ENCODE results near the gene ERCC4.

Gene ERCC4

DNA sequence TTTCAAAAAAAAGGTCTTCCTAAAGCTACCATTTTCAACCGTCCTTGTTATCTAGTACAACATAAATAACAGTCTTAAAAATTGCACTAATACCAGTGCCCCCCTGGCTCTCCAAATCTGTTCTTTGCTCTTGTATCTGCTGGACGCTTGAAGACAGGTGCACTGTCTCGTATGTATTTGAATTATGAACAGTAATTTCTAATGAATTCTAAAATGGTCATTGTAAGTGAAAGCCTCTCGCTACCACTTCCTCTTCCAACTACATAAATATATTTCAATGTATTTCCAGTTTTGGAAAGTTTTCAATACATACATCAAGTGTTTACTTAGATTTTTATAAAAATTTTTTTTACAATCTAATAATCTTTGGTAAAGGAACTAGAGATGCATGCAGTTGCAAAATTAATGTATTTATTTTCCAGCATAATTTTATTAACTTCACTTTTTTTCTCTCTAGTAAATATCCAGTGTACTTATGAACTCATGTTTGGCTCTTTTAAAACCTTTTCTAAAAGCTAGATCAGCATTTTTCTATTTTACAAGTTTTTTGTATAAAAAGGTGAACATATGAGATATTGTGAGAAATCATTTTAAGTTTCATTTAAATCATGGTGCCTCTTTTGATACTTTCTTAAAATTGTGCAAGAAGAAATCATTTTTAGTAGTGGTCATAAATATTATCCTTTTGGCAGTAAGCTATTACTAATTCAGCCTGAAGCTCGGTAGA is 31.0 kb downstream of the ERCC4 start:
- DNase-seq: no peak

DNA sequence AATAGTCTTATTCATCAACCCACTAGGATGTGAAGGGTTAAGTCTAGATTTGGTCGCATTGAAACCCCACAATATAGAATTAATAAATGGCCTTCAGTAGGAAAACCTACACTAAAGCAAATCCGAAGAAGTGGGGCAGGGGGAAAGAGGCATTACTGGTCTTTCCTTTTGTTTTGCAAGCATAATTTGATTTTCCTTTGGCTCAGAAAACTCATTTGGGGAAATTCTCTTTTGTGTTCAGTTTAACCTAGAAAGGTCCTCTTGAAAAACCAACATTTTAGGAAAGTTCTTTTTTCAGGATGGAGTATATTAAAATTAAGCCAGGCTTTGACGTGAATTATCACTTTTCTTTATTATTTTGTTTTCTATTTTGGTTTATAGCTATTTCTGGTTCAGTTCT is 31.7 kb downstream of the ERCC4 start:
- no peak for DNase-seq

DNA sequence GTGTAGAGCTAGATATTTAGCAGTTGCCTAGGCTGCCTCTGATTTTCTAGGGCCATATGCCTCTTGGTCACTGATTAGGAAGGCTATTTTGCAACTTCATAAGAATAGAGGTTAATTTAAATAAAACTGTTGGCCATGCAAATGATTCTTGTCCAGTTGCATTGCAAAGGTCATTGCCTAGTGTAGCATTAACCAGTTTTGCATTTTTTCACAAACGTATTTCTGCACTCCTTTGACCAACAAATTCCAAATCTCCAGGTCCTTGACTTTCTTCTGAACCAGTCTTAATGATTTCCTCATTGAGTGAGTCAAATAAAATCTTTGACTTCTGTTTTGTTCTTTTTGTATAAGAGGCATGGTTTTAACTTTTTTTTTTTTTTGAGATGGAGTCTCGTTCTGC is 33.5 kb downstream of the ERCC4 start:
- no peak for DNase-seq

DNA sequence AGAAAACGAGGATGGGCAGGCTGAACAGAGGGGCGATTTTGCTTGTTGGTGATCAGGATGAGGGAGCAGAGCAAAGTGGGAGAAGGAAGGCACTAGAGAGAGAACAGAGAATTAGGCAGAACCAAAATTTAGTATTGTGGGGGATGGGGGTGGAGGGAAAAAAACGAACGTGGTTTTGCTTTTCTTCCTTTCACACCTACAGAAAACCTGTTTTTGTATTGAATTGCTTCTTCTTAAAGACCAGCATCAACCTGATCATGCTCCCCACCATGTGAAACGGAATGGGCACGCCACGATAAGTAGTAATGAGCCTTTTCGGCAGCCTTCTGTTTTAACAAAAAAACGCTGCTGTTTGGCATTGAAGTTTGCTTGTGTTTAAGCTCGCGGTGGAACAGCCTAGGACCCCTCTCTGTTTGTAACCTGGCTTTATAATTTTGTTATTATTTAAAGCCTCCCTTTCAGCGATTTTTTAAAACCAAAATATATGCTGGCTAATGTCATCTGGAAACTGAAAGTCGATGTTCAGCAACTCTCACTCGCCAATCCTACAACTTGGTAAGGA is 36.8 kb downstream of the ERCC4 start:
- DNase-seq: no peak

DNA sequence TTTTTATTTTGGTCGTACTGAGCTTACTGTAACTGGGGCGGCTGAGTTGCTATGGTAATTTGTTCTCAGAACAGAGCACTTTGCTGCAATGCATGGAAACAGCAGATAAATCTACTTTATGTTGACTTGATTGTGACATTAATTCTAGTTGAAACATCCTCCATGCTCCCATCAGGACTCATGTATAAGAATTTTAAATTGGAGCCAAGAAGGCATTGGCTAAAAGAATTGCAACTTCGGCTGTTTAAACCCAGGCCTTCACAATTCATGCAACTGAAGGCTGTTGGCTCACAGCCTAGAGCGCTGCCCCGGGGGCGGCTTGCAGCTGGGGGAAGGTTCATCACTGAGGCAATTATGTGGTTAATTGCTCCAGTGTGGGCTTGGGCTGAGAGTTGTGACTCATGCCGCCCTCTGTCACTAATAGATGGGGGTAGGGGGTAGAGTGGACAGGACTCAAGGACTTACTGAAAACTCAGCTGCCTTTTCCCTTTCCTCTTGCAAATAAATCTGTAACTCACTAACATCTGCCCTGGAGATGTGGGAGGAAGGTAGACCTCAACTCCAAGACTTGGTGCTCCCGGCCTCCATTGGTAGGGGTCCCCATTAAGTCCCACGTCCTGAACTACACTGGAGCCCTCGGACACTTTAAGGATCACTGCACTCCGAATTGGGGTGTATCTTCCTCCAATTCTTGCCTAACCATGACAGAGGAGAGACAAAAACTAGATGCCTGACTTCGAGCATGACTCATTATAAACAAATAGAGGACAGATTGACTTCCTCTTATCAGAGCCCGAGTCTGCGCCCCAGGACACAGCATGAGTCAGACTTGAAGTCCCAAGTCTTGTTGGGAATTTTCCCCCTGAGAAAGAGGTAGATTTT is 37.5 kb downstream of the ERCC4 start:
- DNase-seq: no peak

DNA sequence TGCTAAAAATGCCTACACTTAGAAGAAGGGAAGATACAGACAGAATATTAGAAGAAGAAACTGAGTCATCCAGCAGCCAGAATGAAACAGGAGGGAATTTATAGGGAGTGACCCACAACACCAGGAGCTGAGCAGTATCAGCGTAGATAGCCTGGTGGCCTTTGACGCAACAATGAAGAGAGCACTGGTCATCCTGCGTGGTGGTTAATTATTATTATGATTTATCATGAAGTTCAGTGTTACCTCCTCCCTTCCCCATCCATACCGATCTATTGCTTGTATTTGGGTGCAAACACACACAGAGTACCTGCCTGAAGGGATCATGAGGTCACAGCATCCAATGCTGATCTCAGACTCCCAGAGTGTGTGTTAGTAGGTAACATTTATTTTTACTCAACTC is 38.5 kb downstream of the ERCC4 start:
- no peak for DNase-seq

DNA sequence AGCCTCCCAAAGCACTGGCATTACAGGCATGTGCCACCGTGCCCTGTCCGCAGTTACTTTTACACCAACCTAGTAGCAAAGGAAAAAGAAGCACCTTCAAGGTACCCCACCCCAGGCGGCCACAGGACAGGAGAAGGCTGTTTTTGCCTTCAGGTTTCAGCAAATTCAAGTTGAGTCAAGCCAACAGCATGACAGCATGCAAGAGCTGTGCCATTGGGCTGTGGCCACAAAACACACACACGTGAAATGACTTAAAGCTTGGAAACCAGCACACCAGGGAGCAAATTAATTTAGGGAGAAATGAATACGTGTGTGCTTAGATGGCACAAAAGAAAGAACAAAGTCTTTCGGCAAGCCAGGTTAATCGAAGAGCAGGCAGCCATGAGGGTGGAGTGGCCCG is 39.7 kb downstream of the ERCC4 start:
- DNase-seq: no peak

DNA sequence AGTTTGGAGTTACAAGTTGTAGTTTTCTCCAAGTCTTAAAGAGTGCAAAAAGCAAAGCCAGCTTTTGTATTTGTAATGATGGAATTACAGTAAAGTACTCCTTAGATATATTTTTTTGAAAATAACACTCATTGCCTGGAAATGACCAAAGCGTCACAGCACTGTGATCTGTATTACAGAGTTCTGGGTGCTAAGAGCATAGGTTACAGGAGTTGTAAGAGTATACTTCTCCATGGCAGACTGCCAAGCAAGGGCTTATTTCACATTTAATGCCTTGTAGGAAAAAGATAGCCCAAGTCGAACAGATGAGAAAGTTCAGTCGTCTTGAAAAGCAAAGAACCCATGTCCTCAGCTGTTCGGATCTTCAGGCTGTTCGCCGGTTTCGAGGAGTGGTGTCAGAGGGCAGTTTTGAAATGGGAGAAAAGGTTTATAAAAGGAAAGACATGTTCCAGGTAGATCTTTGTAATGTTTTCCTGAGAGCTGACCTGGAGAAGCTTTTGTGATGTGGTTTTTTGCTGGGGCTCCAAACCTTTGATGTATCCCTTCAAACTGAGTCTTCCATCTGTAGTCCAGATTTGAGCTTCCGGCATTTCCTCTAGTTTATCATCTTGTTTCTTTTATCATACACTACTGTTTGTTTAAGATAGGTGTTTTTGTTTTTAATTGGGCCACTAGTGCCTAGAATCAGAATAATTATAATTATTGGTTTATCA is 41.3 kb downstream of the ERCC4 start:
- DNase-seq: no peak

DNA sequence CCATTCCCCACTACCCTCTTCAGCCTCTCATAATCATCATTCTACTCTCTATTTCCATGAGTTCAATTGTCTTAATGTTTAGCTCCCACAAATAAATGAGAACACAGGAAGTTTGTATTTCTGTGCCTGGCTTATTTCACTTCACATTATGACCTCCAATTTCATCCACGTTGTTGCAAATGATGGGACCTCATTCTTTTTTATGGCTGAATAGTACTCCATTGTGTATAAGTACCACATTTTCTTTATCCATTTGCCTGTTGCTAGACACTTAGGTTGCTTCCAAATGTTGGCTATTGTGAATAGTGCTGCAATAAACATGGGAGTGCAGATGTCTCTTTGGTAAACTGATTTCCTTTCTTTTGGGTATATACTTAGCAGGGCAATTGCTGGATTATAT is 42.3 kb downstream of the ERCC4 start:
- no peak for DNase-seq

DNA sequence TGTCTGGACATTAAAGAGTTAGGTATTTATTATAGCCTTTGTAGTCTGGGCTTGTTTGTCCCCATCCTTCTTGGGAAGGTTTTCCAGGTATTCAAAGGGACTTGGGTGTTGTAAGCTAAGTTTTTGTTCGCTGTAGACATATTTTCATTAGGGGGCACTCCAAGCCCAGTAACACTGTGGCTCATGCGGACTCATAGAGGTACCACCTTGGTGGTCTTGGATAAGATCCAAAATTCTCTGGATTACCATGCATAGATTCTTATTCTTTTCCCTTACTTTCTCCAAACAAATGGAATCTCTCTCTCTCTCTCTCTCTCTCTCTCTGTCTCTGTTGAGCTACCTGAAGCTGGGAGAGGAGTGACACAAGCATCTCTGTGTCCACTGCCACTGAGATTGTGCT is 48.9 kb downstream of the ERCC4 start:
- no peak for DNase-seq

DNA sequence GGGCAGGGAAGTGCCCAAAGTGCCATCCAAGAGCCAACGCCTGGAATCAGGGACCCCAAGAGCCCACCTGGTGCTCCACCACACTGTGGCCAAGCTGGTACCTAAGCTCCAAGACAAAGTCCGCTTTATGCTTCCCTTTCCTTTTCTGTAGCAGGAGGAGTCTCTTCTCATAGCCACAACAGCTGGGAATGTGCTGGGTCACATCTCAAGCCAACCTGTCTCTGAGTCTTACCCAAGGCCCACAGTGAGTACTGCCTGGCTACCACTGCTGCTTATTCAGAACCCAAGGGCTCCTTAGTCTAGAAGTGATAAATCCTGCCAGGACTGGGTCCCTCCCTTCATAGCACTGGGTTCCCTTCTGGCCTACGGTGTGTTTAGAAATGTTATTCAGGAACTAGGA is 49.8 kb downstream of the ERCC4 start:
- no peak for DNase-seq

DNA sequence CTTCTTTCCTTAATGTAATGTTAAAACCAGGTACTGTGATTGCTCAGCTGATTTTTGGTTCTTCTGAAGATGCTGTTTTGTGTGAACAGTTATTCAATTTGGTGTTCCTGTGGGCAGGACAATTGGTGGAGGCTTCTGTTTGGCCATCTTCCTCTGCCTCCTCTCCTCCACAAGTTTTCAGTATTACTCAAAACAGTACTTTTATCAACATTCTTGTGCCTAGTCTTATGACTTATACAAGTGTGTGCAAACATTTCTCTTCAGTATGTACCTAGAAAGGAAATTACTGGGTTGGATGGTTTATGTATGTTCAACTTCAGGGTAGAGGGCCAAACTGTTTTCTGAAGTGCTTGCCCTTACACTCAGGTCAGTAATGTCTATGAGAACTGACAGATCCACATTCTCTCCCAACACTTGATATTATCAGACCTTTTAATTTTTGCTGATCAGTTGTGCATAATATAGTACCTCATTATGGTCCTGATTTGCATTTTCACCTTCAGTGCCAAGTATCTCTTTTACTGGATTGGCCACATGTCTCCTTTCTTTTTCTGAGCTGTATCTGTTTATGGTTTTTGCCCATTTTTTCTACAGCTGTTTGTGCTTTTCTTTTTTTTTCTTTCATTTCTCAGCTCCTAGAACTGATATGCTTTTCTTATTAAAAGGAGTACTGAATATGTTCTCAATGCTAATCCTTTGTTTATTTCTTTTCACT is 50.9 kb downstream of the ERCC4 start:
- DNase-seq: no peak

DNA sequence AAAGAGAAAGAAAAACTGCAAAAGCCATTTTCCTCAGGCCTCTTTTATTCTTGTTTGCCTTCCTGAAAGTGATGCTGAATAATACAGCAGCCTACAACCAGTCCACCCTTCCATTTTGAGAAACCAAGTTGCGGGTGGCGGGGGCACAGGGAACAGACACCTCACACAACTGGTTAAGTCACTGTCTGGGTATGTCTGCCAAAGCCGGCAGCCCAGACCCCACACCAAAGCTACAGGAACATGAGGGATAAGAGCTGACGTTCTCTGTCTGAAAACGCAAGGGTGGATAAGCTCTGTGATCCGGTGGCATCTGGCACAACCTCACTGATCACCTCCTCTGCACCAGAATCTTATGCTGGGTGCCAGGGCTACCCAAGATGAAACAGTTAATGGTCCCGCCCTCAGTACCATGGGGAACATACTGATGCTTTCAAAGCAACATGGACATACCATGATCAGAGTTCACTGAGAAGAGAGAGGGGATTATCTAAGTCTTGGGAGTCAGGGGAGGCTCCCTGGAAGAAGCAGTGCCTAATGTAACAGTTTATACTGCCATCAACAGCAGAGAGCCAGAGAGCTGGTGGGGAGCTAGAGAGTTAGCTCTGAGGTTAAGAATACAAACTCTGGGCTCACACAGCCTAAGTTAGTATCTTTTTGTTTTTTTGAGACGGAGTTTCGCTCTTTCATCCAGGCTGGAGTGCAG is 53.5 kb downstream of the ERCC4 start:
- DNase-seq: no peak

DNA sequence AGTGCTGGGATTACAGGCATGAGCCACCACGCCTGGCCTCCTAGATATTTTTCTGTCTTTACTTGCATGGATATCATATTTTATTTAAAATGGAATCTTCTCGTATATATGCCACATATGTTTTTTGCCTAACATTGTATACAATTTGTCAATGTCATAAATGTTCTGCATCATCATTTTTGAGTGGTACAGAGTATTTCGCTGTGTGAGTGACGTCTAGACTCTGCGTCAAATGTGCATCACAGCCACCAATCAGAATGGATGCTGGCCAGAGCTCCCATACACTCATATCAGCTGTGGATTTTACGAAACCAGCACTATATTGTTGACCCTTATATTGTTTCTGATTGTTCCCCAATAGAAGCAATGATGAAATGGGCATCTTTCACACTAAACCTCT is 57.2 kb downstream of the ERCC4 start:
- no peak for DNase-seq

DNA sequence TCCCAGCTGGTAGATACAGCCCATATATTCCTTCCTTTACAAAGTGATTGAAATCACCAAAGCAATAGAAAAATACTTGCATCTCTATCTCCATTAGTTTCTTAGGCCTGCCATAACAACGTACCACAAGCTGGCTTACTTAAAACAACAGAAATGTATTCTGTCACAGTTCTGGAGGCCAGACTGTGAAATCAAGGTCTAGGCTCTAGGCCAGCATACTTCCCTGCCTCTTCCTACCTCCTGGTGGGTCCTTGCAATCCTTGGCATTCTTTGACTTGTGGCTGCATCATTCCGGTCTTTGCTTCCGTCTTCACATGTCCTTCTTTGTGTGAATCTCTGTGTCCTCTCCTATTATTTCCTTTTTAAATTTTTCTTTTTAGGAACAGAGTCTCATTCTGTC is 62.5 kb downstream of the ERCC4 start:
- DNase-seq: no peak

DNA sequence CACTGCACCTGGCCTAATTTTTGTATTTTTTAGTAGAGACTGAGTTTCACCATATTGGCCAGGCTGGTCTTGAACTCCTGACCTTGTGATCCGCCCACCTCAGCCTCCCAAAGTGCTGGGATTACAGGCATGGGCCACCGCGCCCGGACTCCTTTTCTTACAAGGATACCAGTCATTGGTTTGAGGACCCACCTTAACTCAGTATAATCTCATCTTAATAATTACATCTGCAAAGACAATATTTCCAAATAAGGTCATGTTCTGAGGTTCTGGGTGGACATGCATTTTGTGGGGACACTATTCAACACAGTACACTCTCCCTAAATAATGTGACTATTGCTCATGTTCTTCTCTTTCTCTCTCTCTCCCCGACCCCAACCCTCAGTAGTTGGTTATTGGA is 63.7 kb downstream of the ERCC4 start:
- DNase-seq: no peak

DNA sequence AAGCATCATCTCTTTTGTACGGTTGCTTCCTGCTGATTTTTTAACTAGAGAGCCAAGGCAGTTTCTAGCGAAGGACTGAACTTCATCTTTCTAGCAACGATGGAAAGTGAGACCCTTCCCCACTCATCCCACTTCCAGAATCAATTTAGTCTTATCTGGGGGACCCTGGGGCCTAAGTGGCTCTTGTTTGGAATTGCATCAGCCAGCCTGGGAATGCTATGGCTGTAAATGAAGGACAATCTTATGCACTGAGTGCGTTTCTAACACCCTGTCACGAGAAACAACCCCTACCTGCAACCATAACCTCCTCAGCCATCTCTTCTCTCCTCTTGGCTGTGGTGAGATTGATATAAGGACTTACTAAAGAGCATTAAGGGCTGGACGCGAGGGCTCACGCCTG is 64.8 kb downstream of the ERCC4 start:
- no peak for DNase-seq

DNA sequence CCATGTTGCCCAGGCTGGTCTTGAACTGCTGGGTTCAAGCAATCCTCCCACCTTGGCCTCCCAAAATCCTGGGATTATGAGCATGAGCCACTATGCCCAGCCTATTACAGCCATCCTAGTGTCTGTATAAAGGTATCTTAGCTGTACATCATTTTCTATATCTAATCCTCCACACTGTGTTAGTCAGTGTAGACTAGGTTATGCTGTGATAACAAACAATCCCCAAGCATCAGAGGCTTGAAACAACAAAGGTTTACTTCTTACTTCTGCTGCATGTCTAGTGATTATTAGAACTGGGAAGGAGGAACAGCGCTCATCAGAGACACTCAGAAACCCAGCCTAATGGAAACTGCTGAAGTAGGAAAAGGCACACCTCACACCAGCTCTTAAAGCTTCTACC is 68.1 kb downstream of the ERCC4 start:
- no peak for DNase-seq

DNA sequence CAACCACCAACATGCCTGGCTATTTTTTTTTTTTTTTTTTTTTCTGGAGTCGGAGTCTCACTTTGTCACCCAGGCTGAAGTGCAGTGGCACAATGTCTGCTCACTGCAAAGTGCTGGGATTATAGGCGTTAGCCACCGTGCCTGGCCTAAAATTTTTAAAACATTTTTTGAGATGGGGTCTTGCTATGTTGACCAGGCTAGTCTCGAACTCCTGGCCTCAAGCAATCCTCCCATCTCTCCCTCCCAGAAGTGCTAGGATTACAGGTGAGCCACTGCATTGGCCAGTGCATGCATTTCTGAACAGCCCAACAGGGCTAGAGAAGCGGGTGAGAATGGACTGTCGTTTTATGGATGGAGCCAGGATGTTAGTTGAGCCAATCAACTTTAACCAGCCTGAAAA is 72.4 kb downstream of the ERCC4 start:
- DNase-seq: no peak

DNA sequence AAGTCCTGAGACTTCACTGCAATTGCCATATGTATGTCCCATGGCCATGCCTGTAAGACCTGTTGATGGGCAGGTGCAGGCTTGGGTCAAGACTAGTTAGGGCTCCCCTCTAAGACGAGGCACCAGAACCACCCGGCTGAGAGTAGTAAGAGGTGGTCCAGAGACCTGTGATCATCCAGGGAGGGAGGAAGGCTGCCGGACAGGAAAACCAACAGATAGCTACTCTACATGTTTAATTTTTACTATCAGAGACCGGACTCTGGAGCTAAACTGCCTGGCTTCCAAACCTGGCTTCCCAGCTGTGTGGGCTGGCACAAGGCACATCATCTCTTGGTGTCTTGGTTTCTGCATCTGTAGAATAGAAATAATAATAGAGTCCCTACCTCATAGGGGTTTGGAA is 73.0 kb downstream of the ERCC4 start:
- DNase-seq: no peak

DNA sequence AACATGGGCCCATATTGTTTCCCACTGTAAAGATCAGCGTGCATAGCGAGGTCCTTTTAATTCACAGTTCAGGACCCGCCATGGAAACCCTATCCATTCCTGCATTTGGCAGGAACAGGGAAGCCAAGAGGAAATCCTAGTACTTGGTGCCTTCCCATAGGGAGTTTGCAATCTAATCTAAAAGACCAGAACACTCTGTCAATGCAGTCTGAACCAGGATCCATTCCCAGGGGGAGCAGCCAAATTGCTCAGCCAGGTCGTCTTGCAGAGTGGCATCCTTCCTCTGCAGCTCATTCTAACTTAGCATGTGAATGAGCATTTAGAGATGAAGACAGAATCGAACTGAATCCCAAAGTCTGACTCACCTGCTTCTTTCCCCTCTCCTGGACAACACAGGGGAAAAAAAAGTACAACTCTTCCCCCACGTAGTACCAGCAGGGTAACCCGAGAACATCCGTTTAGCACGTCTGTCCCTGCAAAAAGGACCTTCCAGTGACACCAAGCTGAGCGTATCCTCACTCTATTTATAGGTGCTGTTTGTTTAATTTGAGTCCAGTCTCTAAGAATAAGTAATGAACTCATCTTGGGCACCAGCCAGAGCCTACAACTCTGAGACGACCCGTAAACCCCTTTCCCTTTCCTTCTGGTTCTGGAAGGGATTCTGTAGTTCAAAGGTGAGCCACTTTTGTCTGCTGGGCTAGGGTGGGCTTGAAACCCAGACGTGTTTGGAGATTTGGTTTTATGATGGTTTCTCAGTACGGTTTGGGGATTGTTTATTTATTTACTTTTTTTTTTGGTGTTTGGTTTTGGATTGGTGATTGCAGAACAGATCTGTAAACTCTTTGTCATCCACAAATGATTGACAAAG is 74.5 kb downstream of the ERCC4 start:
- DNase-seq: no peak

All from effector CD4-positive, alpha-beta T cell (primary cell).